CD4-positive, alpha-beta T cell (primary cell): ENCODE measurements around the gene PBX4. TPM values are rescaled to one million over a fixed set of nuclear protein-coding genes. Genes with fewer than 3 reads are reported as not detected.
A peak's percentile ranks its signal among the peaks of the same experiment; 100 is the strongest.
"Not testable (repeated sequence)": the region's sequence is repeated elsewhere in the genome, so short reads cannot be mapped to it uniquely, and the experiment has no call there.

Experiments used
- ATAC-seq: fragments of 200-7000 bp; cut with Tn5 transposase; one replicate; pipeline ENCODE4 v1.10.0; 2022; ENCODE audit warnings: mild to moderate bottlenecking; ENCODE audit not compliant: poor library complexity
- CTCF ChIA-PET: fragments of 350-600 bp; sonication (Branson Sonifier 250); formaldehyde crosslinking; loops from one replicate; lab custom pipeline; 2021; ENCODE audit warnings: antibody characterized with exemption, inconsistent platforms; lab: Charles Lee
- POLR2A ChIA-PET: fragments of 350-600 bp; sonication (Branson Sonifier 250); formaldehyde crosslinking; loops from one replicate; lab custom pipeline; 2021; ENCODE audit warnings: antibody characterized with exemption, inconsistent platforms; lab: Charles Lee
- DNase-seq, 14 experiments: peaks; one replicate each; pipeline ENCODE4 v3.0.0-alpha.2; 2013 to 2020; ENCODE audit warnings: mixed read lengths in 2 of 14
- H3K27ac ChIP-seq, 2 donors: one replicate each; pipeline versions ENCODE4 v1.5.1 to v1.7.0; 2013; ENCODE audit warnings: low read length in 2 of 2, low read depth in 1 of 2, mild to moderate bottlenecking in 1 of 2
- H3K27me3 ChIP-seq, 2 experiments: 1 replicate in 1 of 2; 2 replicates in 1 of 2; pipeline versions ENCODE4 v1.6.1 to v1.7.0; 2013; ENCODE audit warnings: low read length in 2 of 2, control low read depth in 1 of 2, mild to moderate bottlenecking in 1 of 2, moderate library complexity in 1 of 2; ENCODE audit not compliant: insufficient read depth in 2 of 2, control insufficient read depth in 1 of 2
- H3K36me3 ChIP-seq: one replicate; pipeline ENCODE4 v1.6.1; 2013; ENCODE audit warnings: low read length, control low read depth; ENCODE audit not compliant: insufficient read depth
- H3K4me1 ChIP-seq: one replicate; pipeline ENCODE4 v1.6.1; 2013; ENCODE audit warnings: low read length, control low read depth; ENCODE audit not compliant: insufficient read depth
- H3K4me3 ChIP-seq: one replicate; pipeline ENCODE4 v1.5.1; 2013; ENCODE audit warnings: mild to moderate bottlenecking, low read length, moderate library complexity
- H3K9me3 ChIP-seq, 2 experiments: 1 replicate in 1 of 2; 2 replicates in 1 of 2; pipeline versions ENCODE4 v1.6.1 to v1.7.0; 2013; ENCODE audit warnings: low read length in 2 of 2, mild to moderate bottlenecking in 2 of 2, control low read depth in 1 of 2, moderate library complexity in 1 of 2; ENCODE audit not compliant: control insufficient read depth in 1 of 2, insufficient read depth in 1 of 2
- H3K27ac Mint-ChIP-seq: one replicate; pipeline ENCODE4 v1.8.0; 2020; ENCODE audit warnings: mixed read lengths
- H3K27me3 Mint-ChIP-seq: one replicate; pipeline ENCODE4 v1.8.0; 2021; ENCODE audit warnings: mixed read lengths
- H3K36me3 Mint-ChIP-seq: one replicate; pipeline ENCODE4 v1.8.0; 2021; ENCODE audit warnings: low read depth, mixed read lengths
- H3K4me1 Mint-ChIP-seq: one replicate; pipeline ENCODE4 v1.8.0; 2021; ENCODE audit warnings: low read depth, mixed read lengths
- H3K4me3 Mint-ChIP-seq: one replicate; pipeline ENCODE4 v1.8.0; 2020; ENCODE audit warnings: mild to moderate bottlenecking, mixed read lengths
- H3K9me3 Mint-ChIP-seq: one replicate; pipeline ENCODE4 v1.8.0; 2020; ENCODE audit warnings: mixed read lengths
- intact Hi-C, 2 experiments: fragments of 100-400 bp; cut with DNase I in 1 of 2; cut with micrococcal nuclease in 1 of 2; formaldehyde crosslinking; loops; one replicate each; pipeline versions ENCODE4 v1.15.1 to v1.9.0; 2023 to 2025; cut with DNase I, micrococcal nuclease
- polyA plus RNA-seq, 2 donors: library from polyadenylated mRNA; unstranded; fragments of 120-200 nt; gene quantifications; one replicate each; pipeline ENCODE4 v1.2.1, GENCODE V29; 2013
- total RNA-seq, 174 experiments: library from RNA in 2 of 174; stranded (reverse) in 2 of 174; gene quantifications; one replicate each; pipeline ENCODE4 v1.2.3 and lab custom pipeline; 2021 to 2026
- TF ChIP-seq, protein P1 (sequence below): fragments of 200-600 bp; IDR thresholded peaks from one replicate; pipeline ENCODE4 v1.8.0; 2022; ENCODE audit warnings: antibody characterized with exemption, mild to moderate bottlenecking

The PBX4 gene
- total RNA-seq (10 to 100 TPM; 50.1 to 51.8 TPM), total RNA-seq (lab: John Stamatoyannopoulos, UW) (5.5 to 60.6 (median 18.0) reads per million in 172 experiments)
- polyA plus RNA-seq (2013, experiment 1 of 2) = 24.2 TPM
- 27.8 TPM for polyA plus RNA-seq (2013, experiment 2 of 2)

- ChIA-PET CTCF (interaction anchor here (2.0 kb wide), 1 partner anchor 86 kb away, joined by 5 read pairs; no protein-coding TSS in a partner anchor), POLR2A (interaction anchor here (0.9 to 2.2 kb wide), 5 partner anchors 9 to 50 kb away, joined by 3 to 6 read pairs (median 5); partner anchors contain the start of gene ZNF101)
- no peaks in the 10 kb centered on the region for H3K27me3 ChIP-seq
- H3K9me3 ChIP-seq = no peaks in the 10 kb centered on the region
- H3K9me3 Mint-ChIP-seq = no peaks in the 10 kb centered on the region
- H3K27me3 Mint-ChIP-seq = no peaks in the 10 kb centered on the region
- H3K36me3 ChIP-seq = peaks cover under 1% of the 10 kb centered on the region
- peak within 1 kb of the TSS; percentile 56 to 70 for H3K27ac ChIP-seq
- TF ChIP-seq, protein P1, sequence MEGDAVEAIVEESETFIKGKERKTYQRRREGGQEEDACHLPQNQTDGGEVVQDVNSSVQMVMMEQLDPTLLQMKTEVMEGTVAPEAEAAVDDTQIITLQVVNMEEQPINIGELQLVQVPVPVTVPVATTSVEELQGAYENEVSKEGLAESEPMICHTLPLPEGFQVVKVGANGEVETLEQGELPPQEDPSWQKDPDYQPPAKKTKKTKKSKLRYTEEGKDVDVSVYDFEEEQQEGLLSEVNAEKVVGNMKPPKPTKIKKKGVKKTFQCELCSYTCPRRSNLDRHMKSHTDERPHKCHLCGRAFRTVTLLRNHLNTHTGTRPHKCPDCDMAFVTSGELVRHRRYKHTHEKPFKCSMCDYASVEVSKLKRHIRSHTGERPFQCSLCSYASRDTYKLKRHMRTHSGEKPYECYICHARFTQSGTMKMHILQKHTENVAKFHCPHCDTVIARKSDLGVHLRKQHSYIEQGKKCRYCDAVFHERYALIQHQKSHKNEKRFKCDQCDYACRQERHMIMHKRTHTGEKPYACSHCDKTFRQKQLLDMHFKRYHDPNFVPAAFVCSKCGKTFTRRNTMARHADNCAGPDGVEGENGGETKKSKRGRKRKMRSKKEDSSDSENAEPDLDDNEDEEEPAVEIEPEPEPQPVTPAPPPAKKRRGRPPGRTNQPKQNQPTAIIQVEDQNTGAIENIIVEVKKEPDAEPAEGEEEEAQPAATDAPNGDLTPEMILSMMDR = no peak
- ATAC-seq = peak; percentile 94
- peaks cover 49% of the 10 kb centered on the region for H3K4me1 Mint-ChIP-seq
- H3K36me3 Mint-ChIP-seq = peaks cover 24% of the 10 kb centered on the region
- peak within 1 kb of the TSS; percentile 92 for H3K4me3 Mint-ChIP-seq
- H3K27ac Mint-ChIP-seq = peak within 1 kb of the TSS; percentile 82
- intact Hi-C loops = loop anchor here (1.0 to 5.0 kb wide), 3 partner anchors 10 to 41 kb away; partner anchors contain the start of gene LPAR2 (in 1 of the 2)
- peak; percentile 98 to 100 (median 99) for DNase-seq
- H3K4me3 ChIP-seq = peak within 1 kb of the TSS; percentile 79
- H3K4me1 ChIP-seq = peaks cover 57% of the 10 kb centered on the region
These were observed at the start of gene PBX4 for GRCh38 chr19:19618219-19619051. Gene PBX4, minus strand, starts transcription at chr19:19618687. Its CDS starts 58 bp downstream, at chr19:19618629.

- H3K27me3 Mint-ChIP-seq, H3K27ac ChIP-seq, H3K27me3 ChIP-seq, H3K4me3 ChIP-seq, H3K27ac Mint-ChIP-seq, ATAC-seq, H3K36me3 ChIP-seq, CTCF ChIA-PET, H3K9me3 Mint-ChIP-seq, DNase-seq: not testable (repeated sequence)
- intact Hi-C loops = loop anchor here (5.0 kb wide), 2 partner anchors 202 to 292 kb away; partner anchors contain the start of gene ZNF253 (in 1 of the 2)
- Mint-ChIP-seq H3K4me3 (peak overlapping the region; percentile 30), H3K36me3 (peaks cover 55% of the 10 kb centered on the region), H3K4me1 (peaks cover 60% of the 10 kb centered on the region)
- peaks cover 0 to 36% of the 10 kb centered on the region in 2 experiments for H3K9me3 ChIP-seq
- POLR2A ChIA-PET = interaction anchor here (0.6 to 4.3 kb wide), 4 partner anchors 66 to 1455 kb away, joined by 3 to 45 read pairs (median 5); partner anchors contain the start of genes ZNF14 and ZNF506
- peaks cover 77% of the 10 kb centered on the region for H3K4me1 ChIP-seq
These were observed 47.0 kb upstream of the PBX4 start for GRCh38 chr19:19665420-19665948.

GRCh38 chr19:19663256-19664120 is 45.0 kb upstream of the PBX4 start, which contains the start of gene ATP13A1:
Gene ATP13A1, minus strand, starts transcription at chr19:19663676. Its CDS starts 10 bp downstream, at chr19:19663666.
- H3K27ac ChIP-seq = peak within 1 kb of the TSS; percentile 96
- peaks cover 0 to 31% of the 10 kb centered on the region in 2 experiments for H3K9me3 ChIP-seq
- ChIA-PET CTCF (interaction anchor here (0.8 kb wide), 2 partner anchors 19 to 131 kb away, joined by 3 to 4 read pairs; partner anchors contain the start of gene GMIP), POLR2A (interaction anchor here (0.5 to 4.3 kb wide), 27 partner anchors 9 to 1941 kb away, joined by 3 to 45 read pairs (median 6); partner anchors contain the start of genes GMIP, LPAR2, NDUFA13 and ZNF14)
- peak within 1 kb of the TSS; percentile 94 for H3K4me3 ChIP-seq
- DNase-seq (peak; percentile 88 to 99 (median 93)), ATAC-seq (peak; percentile 67)
- Mint-ChIP-seq H3K36me3 (peaks cover 47% of the 10 kb centered on the region), H3K4me3 (peak within 1 kb of the TSS; percentile 95), H3K27ac (peak within 1 kb of the TSS; percentile 99), H3K4me1 (peaks cover 48% of the 10 kb centered on the region), H3K9me3 (peaks cover 2% of the 10 kb centered on the region), H3K27me3 (no peaks in the 10 kb centered on the region)
- H3K27me3 ChIP-seq = no peaks in the 10 kb centered on the region
- peaks cover 13% of the 10 kb centered on the region for H3K36me3 ChIP-seq
- intact Hi-C loops = loop anchor here (1.0 to 5.0 kb wide), 7 partner anchors 19 to 341 kb away; partner anchors contain the start of genes LPAR2 (in 1 of the 2), MAU2 (in 1 of the 2), SUGP1 (in 1 of the 2) and ZNF14 (in 1 of the 2)
- H3K4me1 ChIP-seq = peaks cover 71% of the 10 kb centered on the region
- TF ChIP-seq, protein P1 = no peak
